Measurements from ENCODE around the gene BCAS3. TPM values are rescaled to one million over a fixed set of nuclear protein-coding genes. Genes with fewer than 3 reads are reported as not detected.

The BCAS3 gene
- polyA plus RNA-seq, 1 donor from 2014 or later = 23.2 TPM

GRCh38 chr17:61053469-61053868, 375.8 kb downstream of the BCAS3 start:
- no peak overlapping the region for H3K27ac Mint-ChIP-seq

GRCh38 chr17:61054436-61054835, 376.8 kb downstream of the BCAS3 start:
- no peaks in the 10 kb centered on the region for H3K4me1 Mint-ChIP-seq
- no peak overlapping the region for H3K4me3 Mint-ChIP-seq
- H3K27ac Mint-ChIP-seq = no peak overlapping the region
- H3K36me3 Mint-ChIP-seq = peaks cover 2% of the 10 kb centered on the region
- H3K9me3 Mint-ChIP-seq = peaks cover 0 to 1% (median 0%) of the 10 kb centered on the region in 3 donors
- no peaks in the 10 kb centered on the region for H3K27me3 Mint-ChIP-seq

More at GRCh38 chr17:61053469-61053868, 375.8 kb downstream of the BCAS3 start:
- Mint-ChIP-seq H3K27me3 (no peaks in the 10 kb centered on the region), H3K36me3 (no peaks in the 10 kb centered on the region), H3K4me3 (no peak overlapping the region), H3K9me3 (no peaks in the 10 kb centered on the region), H3K4me1 (no peaks in the 10 kb centered on the region)

- Mint-ChIP-seq H3K27me3 (no peaks in the 10 kb centered on the region), H3K9me3 (peaks cover 0 to 4% (median 0%) of the 10 kb centered on the region in 3 donors), H3K36me3 (peaks cover 7% of the 10 kb centered on the region), H3K27ac (no peak overlapping the region), H3K4me1 (peaks cover 0 to 2% (median 0%) of the 10 kb centered on the region in 3 donors), H3K4me3 (no peak overlapping the region)
These were observed 379.6 kb downstream of the BCAS3 start for GRCh38 chr17:61057257-61057656.

- no peaks in the 10 kb centered on the region for H3K27me3 Mint-ChIP-seq
- H3K27ac Mint-ChIP-seq = no peak overlapping the region
- H3K4me1 Mint-ChIP-seq = peaks cover 0 to 4% (median 0%) of the 10 kb centered on the region in 3 donors
- peaks cover 7% of the 10 kb centered on the region for H3K36me3 Mint-ChIP-seq
- H3K4me3 Mint-ChIP-seq = no peak overlapping the region
- H3K9me3 Mint-ChIP-seq = peaks cover 0 to 4% (median 0%) of the 10 kb centered on the region in 3 donors
These were observed 380.4 kb downstream of the BCAS3 start for GRCh38 chr17:61058066-61058465.

GRCh38 chr17:61063528-61063927, 385.9 kb downstream of the BCAS3 start:
- Mint-ChIP-seq H3K27me3 (no peaks in the 10 kb centered on the region), H3K9me3 (peaks cover 0 to 4% (median 0%) of the 10 kb centered on the region in 3 donors), H3K4me1 (peaks cover 0 to 8% (median 4%) of the 10 kb centered on the region in 3 donors), H3K27ac (no peak overlapping the region), H3K4me3 (no peak overlapping the region), H3K36me3 (peaks cover 7% of the 10 kb centered on the region)

GRCh38 chr17:61064087-61064951, 386.7 kb downstream of the BCAS3 start:
- no peaks in the 10 kb centered on the region for H3K27me3 Mint-ChIP-seq
- peaks cover 7% of the 10 kb centered on the region for H3K36me3 Mint-ChIP-seq
- no peak overlapping the region for H3K4me3 Mint-ChIP-seq
- H3K27ac Mint-ChIP-seq = no peak overlapping the region
- peaks cover 0 to 8% (median 4%) of the 10 kb centered on the region in 3 donors for H3K4me1 Mint-ChIP-seq
- H3K9me3 Mint-ChIP-seq = peaks cover 0 to 4% (median 0%) of the 10 kb centered on the region in 3 donors

- Mint-ChIP-seq H3K4me3 (no peak overlapping the region), H3K4me1 (peaks cover 0 to 8% (median 4%) of the 10 kb centered on the region in 3 donors), H3K9me3 (no peaks in the 10 kb centered on the region), H3K27me3 (no peaks in the 10 kb centered on the region), H3K27ac (no peak overlapping the region), H3K36me3 (peaks cover 2% of the 10 kb centered on the region)
These were observed 387.7 kb downstream of the BCAS3 start for GRCh38 chr17:61065263-61065773.

- peaks cover 2% of the 10 kb centered on the region for H3K36me3 Mint-ChIP-seq
- H3K4me1 Mint-ChIP-seq = peaks cover 0 to 8% (median 4%) of the 10 kb centered on the region in 3 donors
- H3K9me3 Mint-ChIP-seq = no peaks in the 10 kb centered on the region
- no peak overlapping the region for H3K4me3 Mint-ChIP-seq
- H3K27me3 Mint-ChIP-seq = no peaks in the 10 kb centered on the region
- no peak overlapping the region for H3K27ac Mint-ChIP-seq
These were observed 388.4 kb downstream of the BCAS3 start for GRCh38 chr17:61066062-61066461.

GRCh38 chr17:61070649-61071048, 393.0 kb downstream of the BCAS3 start:
- no peak overlapping the region for H3K27ac Mint-ChIP-seq
- H3K27me3 Mint-ChIP-seq = no peaks in the 10 kb centered on the region
- no peaks in the 10 kb centered on the region for H3K9me3 Mint-ChIP-seq
- peaks cover 2% of the 10 kb centered on the region for H3K36me3 Mint-ChIP-seq
- H3K4me1 Mint-ChIP-seq = no peaks in the 10 kb centered on the region
- no peak overlapping the region for H3K4me3 Mint-ChIP-seq

- H3K4me3 Mint-ChIP-seq = no peak overlapping the region
- H3K27ac Mint-ChIP-seq = no peak overlapping the region
- H3K36me3 Mint-ChIP-seq = peaks cover 2% of the 10 kb centered on the region
- H3K27me3 Mint-ChIP-seq = no peaks in the 10 kb centered on the region
- H3K4me1 Mint-ChIP-seq = no peaks in the 10 kb centered on the region
- no peaks in the 10 kb centered on the region for H3K9me3 Mint-ChIP-seq
These were observed 395.0 kb downstream of the BCAS3 start for GRCh38 chr17:61072648-61073047.

- Mint-ChIP-seq H3K27me3 (no peaks in the 10 kb centered on the region), H3K27ac (no peak overlapping the region), H3K4me3 (no peak overlapping the region), H3K36me3 (peaks cover 2% of the 10 kb centered on the region), H3K9me3 (no peaks in the 10 kb centered on the region), H3K4me1 (no peaks in the 10 kb centered on the region)
These were observed 395.5 kb downstream of the BCAS3 start for GRCh38 chr17:61073131-61073530.

GRCh38 chr17:61073799-61074513, 396.3 kb downstream of the BCAS3 start:
- no peak overlapping the region for H3K27ac Mint-ChIP-seq
- no peaks in the 10 kb centered on the region for H3K27me3 Mint-ChIP-seq
- H3K4me3 Mint-ChIP-seq = no peak overlapping the region
- no peaks in the 10 kb centered on the region for H3K9me3 Mint-ChIP-seq
- peaks cover 4% of the 10 kb centered on the region for H3K36me3 Mint-ChIP-seq
- H3K4me1 Mint-ChIP-seq = no peaks in the 10 kb centered on the region

- Mint-ChIP-seq H3K4me1 (no peaks in the 10 kb centered on the region), H3K27ac (peak overlapping the region in 2 of 3 donors; percentile 1 to 39), H3K9me3 (no peaks in the 10 kb centered on the region), H3K4me3 (no peak overlapping the region), H3K36me3 (peaks cover 5% of the 10 kb centered on the region), H3K27me3 (no peaks in the 10 kb centered on the region)
These were observed 398.3 kb downstream of the BCAS3 start for GRCh38 chr17:61075988-61076387.

- Mint-ChIP-seq H3K27ac (peak overlapping the region in 1 of 3 donors; percentile 39), H3K4me3 (no peak overlapping the region), H3K4me1 (no peaks in the 10 kb centered on the region), H3K27me3 (no peaks in the 10 kb centered on the region), H3K36me3 (peaks cover 6% of the 10 kb centered on the region), H3K9me3 (no peaks in the 10 kb centered on the region)
These were observed 399.0 kb downstream of the BCAS3 start for GRCh38 chr17:61076621-61077031.

- H3K36me3 Mint-ChIP-seq = peaks cover 9% of the 10 kb centered on the region
- no peaks in the 10 kb centered on the region for H3K9me3 Mint-ChIP-seq
- no peak overlapping the region for H3K4me3 Mint-ChIP-seq
- no peak overlapping the region for H3K27ac Mint-ChIP-seq
- no peaks in the 10 kb centered on the region for H3K4me1 Mint-ChIP-seq
- no peaks in the 10 kb centered on the region for H3K27me3 Mint-ChIP-seq
These were observed 404.3 kb downstream of the BCAS3 start for GRCh38 chr17:61081959-61082358.
